ENCODE data around the gene PPM1H. TPM values are rescaled to one million over a fixed set of nuclear protein-coding genes. Genes with fewer than 3 reads are reported as not detected.

Gene PPM1H
- total RNA-seq, 1 donor from 2014 or later, result 15.7 TPM

- Mint-ChIP-seq H3K36me3 (no peaks in the 10 kb centered on the region), H3K27ac (no peak overlapping the region), H3K9me3 (peaks cover 5% of the 10 kb centered on the region), H3K4me3 (no peak overlapping the region), H3K4me1 (peaks cover 5% of the 10 kb centered on the region), H3K27me3 (ENCODE audit: low read depth) (no peaks in the 10 kb centered on the region)
- no peak for DNase-seq (ENCODE audit: low spot score in 2 of 2, unreplicated experiment in 2 of 2)
- TF ChIP-seq CTCF (IDR thresholded peaks at IDR 0.05; ENCODE audit: unreplicated experiment), result no peak
Observed at GRCh38 chr12:62803756-62804155, 131.2 kb downstream of the PPM1H start.

GRCh38 chr12:62802984-62803383 lies 132.0 kb downstream of the PPM1H start:
- no peak for DNase-seq (ENCODE audit: low spot score in 2 of 2, unreplicated experiment in 2 of 2)
- Mint-ChIP-seq H3K27ac (no peak overlapping the region), H3K36me3 (no peaks in the 10 kb centered on the region), H3K4me3 (no peak overlapping the region), H3K4me1 (peaks cover 5% of the 10 kb centered on the region), H3K27me3 (ENCODE audit: low read depth) (no peaks in the 10 kb centered on the region), H3K9me3 (peaks cover 5% of the 10 kb centered on the region)
- no peak for TF ChIP-seq CTCF (IDR thresholded peaks at IDR 0.05; ENCODE audit: unreplicated experiment)

DNA sequence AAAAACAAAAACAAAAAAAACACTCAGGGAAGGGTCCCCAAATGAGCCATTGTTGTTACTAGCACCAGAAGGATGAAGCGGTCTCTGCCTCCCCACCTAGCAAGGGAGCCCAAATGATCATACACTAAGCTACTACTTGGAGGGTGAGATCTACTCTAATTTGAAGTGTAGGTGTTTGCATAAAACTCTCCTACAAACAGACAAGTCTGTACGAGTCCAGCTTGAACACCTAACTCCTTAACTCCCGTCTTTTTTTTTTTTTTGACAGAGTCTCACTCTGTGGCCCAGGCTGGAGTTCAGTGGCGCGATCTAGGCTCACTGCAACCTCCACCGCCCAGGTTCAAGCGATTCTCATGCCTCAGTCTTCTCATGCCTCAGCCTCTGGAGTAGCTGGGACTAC lies 132.6 kb downstream of the PPM1H start:
- TF ChIP-seq CTCF (IDR thresholded peaks at IDR 0.05; ENCODE audit: unreplicated experiment), result no peak
- H3K27ac Mint-ChIP-seq, result no peak overlapping the region
- H3K9me3 Mint-ChIP-seq, result peaks cover 5% of the 10 kb centered on the region
- H3K4me1 Mint-ChIP-seq, result peaks cover 5% of the 10 kb centered on the region
- DNase-seq (ENCODE audit: low spot score in 2 of 2, unreplicated experiment in 2 of 2), result no peak
- H3K27me3 Mint-ChIP-seq (ENCODE audit: low read depth), result no peaks in the 10 kb centered on the region
- H3K4me3 Mint-ChIP-seq, result no peak overlapping the region
- no peaks in the 10 kb centered on the region for H3K36me3 Mint-ChIP-seq

- Mint-ChIP-seq H3K27me3 (ENCODE audit: low read depth) (no peaks in the 10 kb centered on the region), H3K36me3 (no peaks in the 10 kb centered on the region), H3K4me3 (no peak overlapping the region), H3K9me3 (peaks cover 3% of the 10 kb centered on the region), H3K27ac (no peak overlapping the region), H3K4me1 (peaks cover 5% of the 10 kb centered on the region)
- DNase-seq (ENCODE audit: low spot score in 2 of 2, unreplicated experiment in 2 of 2), result no peak
- no peak for TF ChIP-seq CTCF (IDR thresholded peaks at IDR 0.05; ENCODE audit: unreplicated experiment)
Observed at GRCh38 chr12:62801796-62802195, 133.2 kb downstream of the PPM1H start.

DNA sequence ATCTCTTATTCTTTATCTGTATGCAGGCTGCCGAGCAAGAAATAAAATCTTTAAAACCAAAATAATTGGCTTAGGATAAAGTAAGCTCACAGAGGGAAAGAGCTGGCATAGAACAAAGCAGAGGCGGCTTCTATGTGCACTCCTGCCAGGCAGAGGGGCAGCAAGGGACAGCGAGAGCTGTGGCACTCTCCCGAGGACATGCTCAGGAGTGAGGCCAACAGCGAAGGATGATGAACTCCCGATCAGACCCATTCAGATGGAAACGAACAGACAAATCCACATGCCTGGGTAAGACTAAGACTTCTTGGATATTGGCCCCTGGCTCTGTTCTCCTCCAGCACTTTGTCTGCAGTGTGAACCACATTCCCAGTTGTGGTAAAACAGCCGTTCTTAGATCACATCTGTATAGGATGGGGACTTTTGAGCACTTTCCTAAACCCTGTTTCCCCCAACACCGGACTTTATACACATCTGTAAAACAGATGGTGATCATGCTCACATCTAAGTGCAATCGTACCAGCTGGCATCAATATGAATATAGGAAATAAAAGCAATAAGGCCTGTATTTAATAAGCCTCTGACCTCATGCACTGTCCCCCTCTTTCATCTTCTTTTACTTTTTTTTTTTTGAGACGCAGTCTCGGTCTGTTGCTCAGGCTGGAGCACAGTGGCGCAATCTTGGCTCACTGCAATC lies 134.1 kb downstream of the PPM1H start:
- no peak for TF ChIP-seq CTCF (IDR thresholded peaks at IDR 0.05; ENCODE audit: unreplicated experiment)
- Mint-ChIP-seq H3K4me1 (peaks cover 5% of the 10 kb centered on the region), H3K4me3 (no peak overlapping the region), H3K27ac (no peak overlapping the region), H3K36me3 (no peaks in the 10 kb centered on the region), H3K9me3 (no peaks in the 10 kb centered on the region), H3K27me3 (ENCODE audit: low read depth) (no peaks in the 10 kb centered on the region)
- DNase-seq (ENCODE audit: low spot score in 2 of 2, unreplicated experiment in 2 of 2), result no peak
